Sigmoid colon (tissue), 7 donors: ENCODE measurements around the gene INCA1. TPM values are rescaled to one million over a fixed set of nuclear protein-coding genes. Genes with fewer than 3 reads are reported as not detected.

Source experiments
- DNase-seq: peaks from one replicate; pipeline ENCODE4 v3.0.0-alpha.2; 2019
- H3K27ac ChIP-seq, 4 donors: fragments of 200-600 bp; sonication (generic); one replicate each; pipeline ENCODE4 v1.5.1; 2016 to 2019; ENCODE audit warnings: mild to moderate bottlenecking in 1 of 4
- H3K27me3 ChIP-seq, 3 donors: fragments of 200-600 bp; sonication (generic); one replicate each; pipeline ENCODE4 v1.5.1; 2019; ENCODE audit warnings: mild to moderate bottlenecking in 1 of 3
- H3K36me3 ChIP-seq, 4 donors: fragments of 200-600 bp; sonication (generic); one replicate each; pipeline ENCODE4 v1.5.1; 2016 to 2019
- H3K4me1 ChIP-seq, 4 donors: fragments of 200-600 bp; sonication (generic); one replicate each; pipeline ENCODE4 v1.5.1; 2017 to 2019
- H3K4me3 ChIP-seq, 4 donors: fragments of 200-600 bp; sonication (generic); one replicate each; pipeline ENCODE4 v1.5.1; 2017 to 2019; ENCODE audit warnings: mild to moderate bottlenecking in 2 of 4, moderate library complexity in 1 of 4
- H3K9me3 ChIP-seq, 4 donors: fragments of 200-600 bp in 3 of 4; sonication (generic) in 3 of 4; one replicate each; pipeline versions ENCODE4 v1.5.1 to v1.6.1; 2013 to 2019
- EP300 ChIP-seq, 4 donors: sonication (generic); formaldehyde crosslinking; IDR thresholded peaks; one replicate each; pipeline ENCODE4 v1.6.1; 2017; ENCODE audit warnings: antibody characterized with exemption in 4 of 4
- POLR2A ChIP-seq, 2 donors: fragments of 450-650 bp; IDR thresholded peaks; one replicate each; pipeline ENCODE4 v1.6.1; 2016; ENCODE audit warnings: antibody characterized with exemption in 2 of 2, mild to moderate bottlenecking in 2 of 2, moderate library complexity in 2 of 2
- POLR2AphosphoS5 ChIP-seq, 4 donors: sonication (generic); formaldehyde crosslinking; IDR thresholded peaks; one replicate each; pipeline ENCODE4 v1.6.1; 2017; ENCODE audit warnings: antibody characterized with exemption in 4 of 4
- WGBS, 2 donors: extraction: QIAGEN DNeasy Blood & Tissue Kit; methylation state at CpG; one replicate each; pipeline ENCODE4 v1.1.7; 2013; 5-methylcytosine and 5-hydroxymethylcytosine counted together
- intact Hi-C: fragments of 100-400 bp; cut with DNase I; formaldehyde crosslinking; loops from one replicate; pipeline ENCODE4 v1.15.1; 2023
- polyA plus RNA-seq, 3 donors: library from polyadenylated mRNA; stranded (reverse); fragments of 200-250 nt; gene quantifications; one replicate each; pipeline ENCODE4 v1.2.3, GENCODE V29; 2013
- total RNA-seq, 4 donors: library from RNA; depleted of rRNA; stranded (reverse); fragments of >200 nt; gene quantifications; one replicate each; pipeline ENCODE4 v1.1.0, GENCODE V29; 2016
- TF ChIP-seq, protein P1 (sequence below), 4 experiments: fragments of 450-650 bp in 3 of 4; fragments of 200-600 bp in 1 of 4; IDR thresholded peaks; one replicate each; pipeline ENCODE4 v1.5.1; 2016 to 2019; ENCODE audit warnings: antibody characterized with exemption in 4 of 4, mild to moderate bottlenecking in 3 of 4, moderate library complexity in 2 of 4
- donor health status: healthy with polysubstance abuse.
- donor health status: Bipolar disorder and iron deficiency.
- donor health status: healthy.

INCA1 gene
- total and polyA plus RNA-seq, 7 donors, result 0.36 to 3.6 (median 2.2) TPM

DNA sequence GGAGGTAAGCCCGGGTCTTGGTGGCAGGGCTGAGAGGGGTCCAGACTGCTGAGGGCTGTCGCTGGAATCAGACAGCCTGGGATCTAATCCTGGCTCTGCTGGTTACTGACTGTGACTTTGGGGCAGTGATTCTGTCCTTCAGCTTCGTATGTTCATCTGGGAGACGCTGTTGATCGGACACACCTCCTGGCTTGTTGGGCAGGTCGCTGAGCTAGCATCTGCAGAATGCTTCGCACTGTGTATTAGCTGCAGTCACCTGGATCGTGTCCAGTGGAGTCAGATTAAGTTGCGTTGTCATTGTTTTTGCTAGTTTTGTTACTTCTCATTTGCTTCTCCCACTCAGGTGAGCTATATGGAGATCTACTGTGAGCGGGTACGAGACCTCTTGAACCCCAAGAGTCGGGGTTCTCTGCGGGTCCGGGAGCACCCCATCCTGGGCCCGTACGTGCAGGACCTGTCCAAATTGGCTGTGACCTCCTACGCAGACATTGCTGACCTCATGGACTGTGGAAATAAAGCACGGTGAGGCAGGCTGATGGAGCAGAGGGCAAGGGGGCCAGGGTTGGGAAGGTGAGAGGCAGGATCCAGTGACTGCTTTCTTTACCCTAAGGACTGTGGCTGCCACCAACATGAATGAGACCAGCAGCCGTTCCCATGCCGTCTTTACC lies 4.9 kb upstream of the INCA1 start:
- peaks cover 0 to 26% (median 25%) of the 10 kb centered on the region in 4 donors for H3K4me1 ChIP-seq
- no peak overlapping the region for H3K27ac ChIP-seq
- DNase-seq, result no peak
- TF ChIP-seq POLR2AphosphoS5 (IDR thresholded peaks at IDR 0.05) (no peak), POLR2A (IDR thresholded peaks at IDR 0.05) (no peak), EP300 (IDR thresholded peaks at IDR 0.05) (no peak)
- TF ChIP-seq, protein P1, sequence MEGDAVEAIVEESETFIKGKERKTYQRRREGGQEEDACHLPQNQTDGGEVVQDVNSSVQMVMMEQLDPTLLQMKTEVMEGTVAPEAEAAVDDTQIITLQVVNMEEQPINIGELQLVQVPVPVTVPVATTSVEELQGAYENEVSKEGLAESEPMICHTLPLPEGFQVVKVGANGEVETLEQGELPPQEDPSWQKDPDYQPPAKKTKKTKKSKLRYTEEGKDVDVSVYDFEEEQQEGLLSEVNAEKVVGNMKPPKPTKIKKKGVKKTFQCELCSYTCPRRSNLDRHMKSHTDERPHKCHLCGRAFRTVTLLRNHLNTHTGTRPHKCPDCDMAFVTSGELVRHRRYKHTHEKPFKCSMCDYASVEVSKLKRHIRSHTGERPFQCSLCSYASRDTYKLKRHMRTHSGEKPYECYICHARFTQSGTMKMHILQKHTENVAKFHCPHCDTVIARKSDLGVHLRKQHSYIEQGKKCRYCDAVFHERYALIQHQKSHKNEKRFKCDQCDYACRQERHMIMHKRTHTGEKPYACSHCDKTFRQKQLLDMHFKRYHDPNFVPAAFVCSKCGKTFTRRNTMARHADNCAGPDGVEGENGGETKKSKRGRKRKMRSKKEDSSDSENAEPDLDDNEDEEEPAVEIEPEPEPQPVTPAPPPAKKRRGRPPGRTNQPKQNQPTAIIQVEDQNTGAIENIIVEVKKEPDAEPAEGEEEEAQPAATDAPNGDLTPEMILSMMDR (IDR thresholded peaks at IDR 0.05), result no peak
- intact Hi-C loops, result no loop called here
- H3K27me3 ChIP-seq, result no peaks in the 10 kb centered on the region
- WGBS, 2 donors, result 95 to 96% methylated on average over 20 of the region's 20 CpGs
- peaks cover 38 to 67% (median 64%) of the 10 kb centered on the region in 4 donors for H3K36me3 ChIP-seq
- no peaks in the 10 kb centered on the region for H3K9me3 ChIP-seq
- no peak overlapping the region for H3K4me3 ChIP-seq

DNA sequence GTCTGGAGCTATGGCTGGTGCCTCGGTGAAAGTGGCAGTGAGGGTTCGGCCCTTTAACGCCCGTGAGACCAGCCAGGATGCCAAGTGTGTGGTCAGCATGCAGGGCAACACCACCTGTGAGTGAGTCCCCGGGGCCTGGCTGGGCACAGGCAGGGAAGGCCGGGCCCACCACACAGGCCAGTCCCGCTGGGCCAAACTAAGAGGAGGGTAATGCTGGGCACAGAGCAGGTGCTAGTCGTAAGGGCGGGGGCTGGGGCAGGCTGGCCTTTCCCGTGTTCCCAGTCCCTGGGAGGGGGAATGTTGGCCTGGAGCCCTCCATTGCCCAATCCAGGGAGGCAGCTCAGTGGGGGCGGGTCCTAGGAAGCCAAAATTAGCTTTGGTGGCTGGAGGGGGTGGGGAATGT lies 2.9 kb upstream of the INCA1 start:
- Histone ChIP-seq H3K9me3 (no peaks in the 10 kb centered on the region), H3K4me3 (peak overlapping the region; percentile 0 to 99 (median 94)), H3K36me3 (peaks cover 32 to 47% (median 44%) of the 10 kb centered on the region in 4 donors), H3K27me3 (no peaks in the 10 kb centered on the region), H3K4me1 (peaks cover 0 to 34% (median 31%) of the 10 kb centered on the region in 4 donors), H3K27ac (peak overlapping the region; percentile 96 to 97 (median 96))
- peak; percentile 92 for DNase-seq
- 80 to 85% methylated on average over 11 of the region's 11 CpGs for WGBS, 2 donors
- TF ChIP-seq POLR2AphosphoS5 (IDR thresholded peaks at IDR 0.05) (peak in 2 of 4 donors; percentile 11 to 35), POLR2A (IDR thresholded peaks at IDR 0.05) (no peak)
- intact Hi-C loops, result no loop called here

DNA sequence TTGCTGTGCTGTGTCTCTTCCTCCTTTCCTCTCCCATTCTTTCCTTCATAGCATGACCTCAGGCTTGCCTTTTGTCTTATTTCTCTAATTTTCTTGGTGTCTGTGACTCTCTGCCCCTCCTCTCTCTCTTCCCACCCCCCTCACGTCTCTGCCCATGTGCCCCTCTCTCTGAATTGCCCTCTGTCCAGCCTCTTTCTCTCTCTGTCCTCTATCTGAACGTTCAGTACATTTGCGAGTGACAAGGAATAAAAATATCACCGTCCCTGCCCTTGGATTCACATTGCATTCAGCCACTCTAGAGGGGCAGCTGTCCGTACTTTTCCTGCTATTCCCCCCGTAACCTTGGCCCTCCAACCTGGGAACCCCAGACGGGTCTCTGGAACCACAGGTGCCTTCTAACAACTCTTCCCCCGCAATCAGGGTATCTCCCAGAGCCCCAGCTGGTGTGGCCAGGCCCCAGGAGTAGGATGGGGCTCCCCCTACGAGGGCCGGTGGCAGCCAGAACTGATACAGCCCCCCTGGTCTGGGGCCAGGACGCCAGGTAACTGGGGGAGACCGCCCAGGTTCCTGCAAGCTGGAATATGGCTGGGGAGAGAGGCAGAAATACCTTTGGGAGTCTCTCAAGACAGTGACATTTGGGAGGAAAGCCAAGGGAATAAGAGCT lies 2.2 kb upstream of the INCA1 start:
- TF ChIP-seq POLR2A (IDR thresholded peaks at IDR 0.05) (no peak), EP300 (IDR thresholded peaks at IDR 0.05) (no peak), POLR2AphosphoS5 (IDR thresholded peaks at IDR 0.05) (no peak)
- TF ChIP-seq, protein P1 (IDR thresholded peaks at IDR 0.05), result no peak
- DNase-seq, result no peak
- no peaks in the 10 kb centered on the region for H3K9me3 ChIP-seq

DNA sequence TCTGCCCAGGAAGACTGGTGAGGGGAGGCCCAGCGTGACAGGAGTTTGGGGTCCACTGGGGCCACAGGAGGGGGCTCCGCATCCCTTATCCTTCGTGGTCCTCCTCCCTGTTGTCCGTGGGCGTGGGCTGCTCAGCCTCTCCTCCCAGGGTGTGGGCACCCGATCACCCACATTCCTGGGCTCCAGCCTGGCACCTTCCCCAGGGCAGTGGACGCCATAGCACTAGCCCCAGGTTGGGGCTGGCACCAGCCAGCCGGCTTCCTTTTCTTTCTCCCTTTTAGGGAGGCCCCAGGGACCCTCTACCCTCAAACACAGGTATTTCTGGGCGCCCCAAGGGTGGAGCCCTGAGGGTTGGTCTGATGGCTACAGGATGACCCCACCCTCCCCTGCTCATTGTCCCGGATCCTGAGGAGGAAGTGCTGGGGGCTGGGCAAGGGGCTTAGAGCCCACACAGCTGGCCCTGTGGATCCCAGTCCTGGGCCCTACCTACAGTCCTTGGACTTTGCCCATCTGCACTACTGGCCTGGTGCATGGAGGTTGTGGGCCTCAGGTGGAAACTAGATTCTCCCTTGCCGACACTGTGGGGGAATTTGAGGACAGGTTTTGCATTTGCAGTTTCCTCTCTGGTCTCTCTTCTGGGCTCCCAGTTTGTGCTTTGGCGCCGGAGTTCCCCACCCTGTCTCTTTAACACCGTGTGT lies 1.6 kb upstream of the INCA1 start:
- DNase-seq, result no peak
- TF ChIP-seq POLR2A (IDR thresholded peaks at IDR 0.05), result no peak
- TF ChIP-seq, protein P1 (IDR thresholded peaks at IDR 0.05), result no peak
- no peak for TF ChIP-seq POLR2AphosphoS5 (IDR thresholded peaks at IDR 0.05)
- TF ChIP-seq EP300 (IDR thresholded peaks at IDR 0.05), result no peak
- no peaks in the 10 kb centered on the region for H3K9me3 ChIP-seq
- peaks cover 19 to 33% (median 30%) of the 10 kb centered on the region in 4 donors for H3K36me3 ChIP-seq
- H3K27me3 ChIP-seq, result no peaks in the 10 kb centered on the region
- peak overlapping the region; percentile 90 to 99 (median 98) for H3K4me3 ChIP-seq
- peak overlapping the region; percentile 96 to 97 (median 96) for H3K27ac ChIP-seq
- peaks cover 0 to 34% (median 31%) of the 10 kb centered on the region in 4 donors for H3K4me1 ChIP-seq
- 4 to 31% methylated on average over 14 of the region's 14 CpGs for WGBS, 2 donors
- intact Hi-C loops, result loop anchor here (2.0 kb wide), 1 partner anchor 32 kb away; no protein-coding TSS in a partner anchor

More for the DNA sequence above, 2.2 kb upstream of the INCA1 start:
- Histone ChIP-seq H3K27ac (peak overlapping the region; percentile 96 to 97 (median 96)), H3K4me3 (peak overlapping the region; percentile 90 to 99 (median 98)), H3K36me3 (peaks cover 26 to 40% (median 37%) of the 10 kb centered on the region in 4 donors), H3K4me1 (peaks cover 0 to 34% (median 31%) of the 10 kb centered on the region in 4 donors), H3K27me3 (no peaks in the 10 kb centered on the region)
- intact Hi-C loops, result loop anchor here (2.0 kb wide), 1 partner anchor 31 kb away; no protein-coding TSS in a partner anchor
- 66 to 72% methylated on average over 12 of the region's 12 CpGs for WGBS, 2 donors
